GM12892 (cell line): Measurements from ENCODE around the gene DAP.

Experiments used
- DNase-seq: peaks from one replicate; pipeline ENCODE4 v3.0.0; 2011; ENCODE audit not compliant: insufficient read length
- FAIRE-seq: peaks from 2 replicates; lab custom pipeline; 2011; peaks lifted over from hg19 to GRCh38; lab: Jason Lieb, UNC
- POLR2A ChIP-seq: IDR thresholded peaks from 2 replicates; pipeline ENCODE4 v1.6.1; 2011; ENCODE audit warnings: low read depth, low read length, control low read depth
- POLR2AphosphoS5 ChIP-seq: IDR thresholded peaks from 2 replicates; pipeline ENCODE4 v1.6.1; 2011; ENCODE audit warnings: low read depth, low read length, control low read depth
- TAF1 ChIP-seq: IDR thresholded peaks from 2 replicates; pipeline ENCODE4 v1.6.1; 2011; ENCODE audit warnings: low read depth, mild to moderate bottlenecking, control low read depth, low read length, borderline replicate concordance

The DAP gene

DNA sequence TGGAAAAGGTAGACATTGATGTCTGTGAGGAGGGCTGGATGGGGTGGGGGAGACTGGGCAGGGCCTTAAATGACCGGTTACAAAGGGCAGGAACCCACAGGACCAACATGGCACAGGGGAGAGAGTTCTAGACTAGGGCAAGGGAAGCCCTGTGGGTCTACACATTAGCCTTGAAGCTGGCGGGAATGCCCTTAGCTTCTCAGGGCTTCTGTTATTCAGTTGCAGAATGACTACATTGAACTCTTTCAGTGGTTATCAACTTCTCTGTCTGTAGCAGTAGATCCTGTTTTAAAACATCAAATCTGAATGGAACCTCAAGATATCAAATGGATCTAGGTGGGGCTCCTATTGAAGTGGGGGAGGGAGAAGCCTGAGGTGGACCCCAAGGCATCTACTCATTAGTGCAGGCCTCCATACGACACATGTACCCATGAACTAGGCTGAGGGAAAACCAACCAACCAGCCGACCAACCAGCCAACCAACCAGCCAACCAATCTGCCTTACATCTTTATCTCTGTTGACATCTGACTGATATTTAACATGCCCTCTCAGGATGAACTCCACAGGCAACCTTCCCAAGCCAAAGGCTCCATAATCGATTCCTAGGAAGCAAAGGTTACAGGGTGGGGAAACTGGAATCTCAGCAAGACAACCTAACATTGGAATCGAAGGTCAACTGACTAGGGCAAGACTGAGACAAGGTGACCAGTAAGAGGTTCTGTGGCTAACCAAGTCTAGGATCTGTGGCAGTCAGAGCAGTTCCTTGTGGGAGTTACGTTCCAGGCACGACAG, 48.3 kb downstream of the DAP start:
- no peak for FAIRE-seq

DNA sequence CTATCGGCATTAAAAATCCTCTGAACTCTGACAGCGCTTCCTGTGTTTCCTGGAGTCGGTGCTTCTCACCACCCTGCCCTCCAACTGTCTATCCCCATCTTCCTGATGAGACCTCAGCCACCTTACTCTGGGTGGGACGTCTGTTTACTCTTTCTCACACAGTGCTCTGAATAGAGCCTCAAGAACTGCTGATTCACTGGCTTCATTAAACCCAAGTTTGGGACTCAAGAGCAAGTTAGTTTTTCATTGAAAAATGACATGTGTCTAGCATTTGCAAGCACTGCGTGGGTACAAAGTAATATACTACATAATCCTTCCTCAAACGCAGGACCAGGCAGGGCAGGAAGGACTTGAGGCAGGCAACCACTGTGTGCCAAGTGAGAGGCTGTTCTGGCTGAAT, 49.5 kb downstream of the DAP start:
- DNase-seq (no peak), FAIRE-seq (no peak)
- TF ChIP-seq POLR2A (no peak), TAF1 (no peak), POLR2AphosphoS5 (no peak)

More for the DNA sequence above, 48.3 kb downstream of the DAP start:
- no peak for TF ChIP-seq POLR2A
- no peak for TF ChIP-seq TAF1
- TF ChIP-seq POLR2AphosphoS5: no peak
- no peak for DNase-seq

DNA sequence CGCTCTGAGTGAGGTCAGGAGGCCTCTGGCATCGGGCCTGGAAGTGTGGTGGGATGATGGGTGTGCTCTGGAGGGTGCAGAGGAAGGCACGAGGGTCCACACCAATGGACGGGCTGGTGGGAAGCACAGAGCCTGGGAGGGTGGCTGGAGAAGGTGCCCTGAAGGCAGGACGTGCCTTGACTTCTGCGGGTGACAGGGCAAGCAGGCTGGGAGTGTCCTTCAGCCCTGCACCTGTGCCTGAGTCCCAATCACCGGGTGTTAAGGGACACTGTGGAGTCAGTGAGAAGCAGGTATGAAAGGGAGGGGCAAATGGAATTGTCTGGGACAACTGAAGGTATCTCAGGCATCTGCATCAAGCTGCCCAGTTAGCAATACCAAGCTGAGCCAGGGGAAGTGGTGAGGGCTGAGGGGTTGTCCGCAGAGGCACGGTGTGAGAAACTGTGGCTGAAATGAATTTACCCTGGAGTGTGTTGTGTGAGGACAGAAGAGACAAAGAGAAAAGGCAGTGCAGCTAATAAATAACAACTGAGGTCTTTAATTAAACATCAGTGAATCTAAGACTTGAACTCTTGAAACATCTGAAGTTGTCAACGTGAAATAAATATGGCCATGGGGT, 50.4 kb downstream of the DAP start:
- FAIRE-seq (no peak), DNase-seq (no peak)
- TF ChIP-seq TAF1 (no peak), POLR2AphosphoS5 (no peak), POLR2A (no peak)

DNA sequence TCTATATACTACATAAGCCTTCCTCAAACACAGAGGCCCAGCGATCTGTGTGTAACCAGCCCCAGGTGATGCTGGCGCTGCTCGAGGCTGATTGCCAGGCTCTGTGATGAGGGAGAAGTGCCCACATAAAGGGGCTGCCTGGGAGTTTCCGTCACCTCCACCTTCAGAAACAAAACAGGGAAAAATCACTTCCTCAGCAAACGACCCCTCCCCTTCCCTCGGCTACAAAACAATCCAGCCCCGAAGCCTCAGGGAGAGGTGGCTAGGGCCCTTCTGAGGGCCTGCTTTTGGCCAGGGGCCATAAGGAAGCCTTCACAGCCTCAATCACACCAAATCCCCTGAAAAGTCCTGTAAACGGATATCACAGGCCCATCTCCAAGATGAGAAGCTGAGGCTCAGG, 51.1 kb downstream of the DAP start:
- TF ChIP-seq POLR2AphosphoS5 (no peak), TAF1 (no peak), POLR2A (no peak)
- DNase-seq (no peak), FAIRE-seq (no peak)

DNA sequence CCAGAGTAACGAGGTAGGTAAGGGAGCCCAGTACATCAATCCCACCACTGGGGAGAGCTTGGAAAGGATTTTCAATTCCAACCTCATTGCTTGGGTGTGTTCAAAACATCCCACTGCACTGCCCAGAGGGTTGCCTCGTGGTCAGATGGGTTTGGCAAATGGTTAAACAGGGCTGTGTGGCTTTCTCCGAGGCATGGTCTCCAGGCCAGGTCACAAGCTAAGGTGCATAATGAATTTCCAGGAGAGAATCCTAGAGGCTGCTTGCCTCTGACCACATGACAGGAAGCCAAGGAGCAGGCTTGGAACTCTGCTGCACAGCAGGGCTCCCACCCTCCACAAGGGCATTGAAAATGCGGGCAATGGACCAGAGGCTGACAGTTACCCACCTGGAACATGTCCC, 51.6 kb downstream of the DAP start:
- DNase-seq (no peak), FAIRE-seq (no peak)
- no peak for TF ChIP-seq POLR2AphosphoS5
- TF ChIP-seq POLR2A: no peak
- no peak for TF ChIP-seq TAF1

DNA sequence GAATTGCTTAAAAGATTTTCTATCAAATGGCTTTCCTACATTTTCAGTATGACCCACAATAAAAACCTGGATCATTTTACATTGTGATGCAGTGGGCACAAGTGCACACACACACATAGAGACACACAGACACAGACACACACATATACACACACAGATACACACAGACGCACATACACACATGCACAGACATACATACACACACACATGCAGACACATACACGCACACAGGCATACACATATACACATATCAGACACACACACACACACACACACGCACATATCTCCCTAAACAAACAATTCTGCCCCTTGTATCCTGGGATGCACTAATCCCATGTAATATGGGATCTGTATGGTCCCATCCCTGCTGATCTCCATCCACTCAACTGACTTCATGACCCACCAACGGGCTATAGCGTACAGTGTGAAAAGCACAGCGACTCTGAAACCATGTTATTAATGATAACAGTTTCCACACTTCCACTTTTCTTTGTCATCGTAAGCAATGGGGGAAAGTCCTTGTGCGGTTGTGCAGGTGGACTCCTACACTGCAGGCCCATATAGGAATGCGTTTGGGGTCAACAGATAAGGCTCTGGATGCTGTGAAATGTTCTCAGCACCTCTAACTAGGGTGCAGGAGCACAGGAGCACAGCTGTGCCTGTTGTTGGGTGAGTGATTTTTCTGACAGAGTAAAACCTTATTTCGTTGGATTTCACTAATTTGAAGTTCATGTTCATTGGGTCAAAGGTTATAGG, 52.7 kb downstream of the DAP start:
- no peak for FAIRE-seq
- TF ChIP-seq POLR2AphosphoS5 (no peak), TAF1 (no peak), POLR2A (no peak)
- no peak for DNase-seq

DNA sequence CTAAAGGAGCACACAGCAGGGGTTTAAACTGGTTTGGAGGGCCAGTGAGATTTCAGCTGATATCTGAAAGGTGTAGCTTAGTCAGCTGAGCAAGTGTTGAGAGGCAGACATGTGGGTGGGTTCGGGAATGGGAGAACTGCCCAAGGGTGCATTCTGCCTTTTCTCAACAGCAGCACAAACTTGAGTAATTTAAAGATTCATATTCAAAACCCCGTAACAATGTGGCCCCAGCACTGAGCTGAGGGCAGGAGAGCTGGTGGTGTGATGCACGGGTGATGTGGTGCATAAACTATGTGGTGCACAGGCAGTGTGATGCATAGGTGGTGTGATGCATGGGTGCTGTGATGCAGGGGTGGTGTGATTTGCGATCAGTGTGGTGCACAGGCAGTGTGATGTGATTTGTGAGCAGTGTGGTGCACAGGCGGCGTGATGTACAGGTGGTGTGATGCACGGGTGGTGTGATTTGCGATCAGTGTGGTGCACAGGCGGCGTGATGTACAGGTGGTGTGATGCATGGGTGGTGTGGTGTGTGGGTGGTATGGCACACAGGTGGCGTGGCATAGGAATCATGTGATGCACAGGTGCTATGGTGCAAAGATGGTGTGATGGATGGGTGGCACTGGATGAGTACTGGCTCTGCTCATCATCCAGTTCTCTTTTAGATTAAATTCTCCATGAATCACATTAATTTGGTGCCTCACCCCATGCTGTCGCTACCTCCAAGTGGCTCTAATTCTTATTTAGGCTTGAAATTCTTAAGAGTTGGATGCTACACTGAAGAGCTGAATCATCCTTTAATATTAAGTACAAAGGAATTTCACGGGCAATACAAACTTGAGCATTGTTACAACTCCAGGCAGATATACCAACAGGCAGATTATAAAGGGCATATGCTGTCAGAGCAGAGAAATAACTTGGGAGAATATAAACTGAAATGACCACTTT, 53.6 kb downstream of the DAP start:
- TF ChIP-seq POLR2AphosphoS5 (no peak), POLR2A (no peak), TAF1 (no peak)
- no peak for FAIRE-seq
- DNase-seq: no peak

DNA sequence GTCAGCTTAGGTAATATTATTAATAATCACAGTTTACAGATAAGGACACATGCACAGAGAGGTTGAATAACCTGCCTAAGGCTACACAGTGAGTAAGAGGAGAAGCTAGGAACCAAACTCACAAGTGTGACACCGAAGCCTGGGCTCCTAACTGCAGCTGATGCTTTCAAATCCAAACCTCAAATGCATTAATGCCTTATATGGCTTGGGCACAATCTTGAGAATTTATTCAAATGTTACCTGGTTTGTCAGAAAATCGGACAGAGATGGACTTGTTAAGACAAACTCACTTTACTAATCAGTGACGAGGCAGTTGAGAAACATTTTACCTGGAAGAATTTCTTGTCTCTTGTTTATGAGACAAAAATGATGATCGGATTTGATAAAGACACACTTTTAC, 54.7 kb downstream of the DAP start:
- TF ChIP-seq POLR2A (no peak), TAF1 (no peak), POLR2AphosphoS5 (no peak)
- no peak for DNase-seq
- FAIRE-seq: no peak

DNA sequence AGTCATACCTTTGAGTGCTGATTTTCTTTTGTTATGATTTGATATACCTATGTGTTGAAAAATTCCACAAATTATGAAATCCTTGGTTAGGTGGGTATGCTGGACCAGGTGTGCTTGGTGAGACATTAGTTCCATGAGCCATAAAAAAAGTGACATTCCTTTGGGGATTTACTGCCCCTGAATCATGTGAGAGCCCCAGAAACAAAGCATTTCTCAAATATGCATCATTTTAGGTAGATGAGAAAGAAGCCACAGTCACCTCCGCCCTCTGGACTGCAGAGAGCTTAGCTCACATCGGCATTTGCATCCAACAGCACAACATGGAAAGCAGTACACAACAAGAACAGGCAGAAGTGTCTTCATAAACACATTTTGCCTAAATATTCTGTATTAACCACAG, 55.3 kb downstream of the DAP start:
- TF ChIP-seq POLR2AphosphoS5 (no peak), POLR2A (no peak), TAF1 (no peak)
- DNase-seq (no peak), FAIRE-seq (no peak)

DNA sequence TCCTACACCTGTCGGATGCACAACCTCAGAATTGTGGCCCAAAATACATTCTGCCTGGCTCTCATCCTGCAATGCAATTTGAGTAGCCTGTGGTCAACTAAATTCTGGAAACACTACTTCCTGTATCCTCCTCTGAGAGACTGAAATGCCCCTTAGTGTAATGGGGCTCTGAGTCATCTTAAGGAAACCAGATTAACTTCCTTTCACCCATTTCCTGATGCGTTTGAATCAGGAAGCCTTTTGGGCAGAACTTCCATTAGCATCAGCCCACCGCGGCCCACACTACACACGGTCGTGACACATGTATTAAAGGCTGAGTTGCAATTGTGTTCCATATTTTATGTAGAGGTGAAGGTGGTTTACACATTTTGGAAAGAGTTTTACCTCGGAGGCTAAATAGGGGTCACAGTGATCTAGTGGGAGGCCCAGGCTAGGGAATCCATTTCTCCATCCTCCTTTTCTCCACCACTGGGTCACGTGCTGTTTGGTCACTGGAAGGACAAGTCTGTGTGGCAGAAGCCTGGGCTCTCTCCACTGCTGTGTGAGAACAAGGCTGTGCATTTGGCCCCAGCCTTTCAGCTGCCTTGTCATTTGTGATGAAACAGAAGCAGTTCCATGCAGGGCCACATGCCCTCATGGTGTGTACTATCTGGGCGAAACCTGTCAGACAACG, 55.9 kb downstream of the DAP start:
- no peak for DNase-seq
- no peak for FAIRE-seq
- TF ChIP-seq POLR2AphosphoS5 (no peak), POLR2A (no peak), TAF1 (no peak)

DNA sequence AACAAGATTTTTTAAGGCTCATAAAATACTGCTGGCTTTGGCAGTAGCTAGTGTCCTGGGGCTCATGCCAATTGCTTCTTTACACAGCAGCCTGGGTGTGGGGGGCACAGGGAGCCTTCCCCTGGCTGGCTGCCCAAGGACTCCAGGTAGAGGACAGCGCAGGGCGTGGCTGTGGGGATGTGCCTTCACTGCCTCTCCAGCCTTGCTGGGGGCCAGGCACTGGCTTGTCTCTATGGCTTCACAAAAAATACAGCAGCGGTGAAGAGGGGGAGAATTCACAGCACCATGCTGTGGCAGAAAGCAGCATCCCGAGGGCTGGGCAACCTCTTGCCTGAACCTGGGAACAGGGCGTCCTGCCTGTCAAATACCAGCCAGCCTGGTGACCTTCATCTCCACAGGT, 57.4 kb downstream of the DAP start:
- TF ChIP-seq POLR2A (no peak), POLR2AphosphoS5 (no peak), TAF1 (no peak)
- no peak for DNase-seq
- FAIRE-seq: no peak
